K562 (cell line): ENCODE measurements around the gene GLIS1. TPM values are rescaled to one million over a fixed set of nuclear protein-coding genes. Genes with fewer than 3 reads are reported as not detected.

Source experiments
- ATAC-seq: fragments of 200-7000 bp; cut with Tn5 transposase; 3 replicates; pipeline ENCODE4 v1.9.1; 2020; ENCODE audit warnings: moderate library complexity
- BruUV-seq: library from RNA; stranded (reverse); fragments of 400-500 nt; replicated peaks from 2 replicates; lab custom pipeline; 2021; lab: Mats Ljungman, UMichigan
- CTCF ChIA-PET: fragments of 300-600 bp; formaldehyde crosslinking; extraction: SDS; loops from one replicate; lab custom pipeline; 2021; ENCODE audit warnings: low intra/inter-chr PET ratio; lab: Yijun Ruan, JAX
- POLR2A ChIA-PET: fragments of 300-600, 350-650 bp; sonication (Branson Sonifier 250); formaldehyde crosslinking; extraction: SDS; loops from one replicate; lab custom pipeline; 2021; ENCODE audit warnings: antibody characterized with exemption, inconsistent platforms; lab: Yijun Ruan, JAX
- DNase-seq, 4 experiments: peaks; one replicate each; pipeline versions ENCODE4 v3.0.0 to v3.0.0-alpha.2; 2011 to 2018; ENCODE audit warnings: low spot score in 3 of 4, mixed read lengths in 3 of 4; ENCODE audit errors: extremely low read depth in 1 of 4
- FAIRE-seq: peaks from 2 replicates; lab custom pipeline; 2011; peaks lifted over from hg19 to GRCh38; lab: Jason Lieb, UNC
- H2AFZ ChIP-seq: 2 replicates; pipeline ENCODE4 v1.6.0; 2011; ENCODE audit warnings: low read depth, low read length, control low read depth, inconsistent platforms
- H3K27ac ChIP-seq: fragments of 200-600 bp; 3 replicates; pipeline ENCODE4 v1.8.0; 2011; ENCODE audit warnings: low read depth, mild to moderate bottlenecking, control low read depth, inconsistent platforms, low read length, moderate library complexity, mixed read lengths; ENCODE audit errors: extremely low read depth
- H3K27me3 ChIP-seq, 2 experiments: fragments of 300-600 bp in 1 of 2; 2 replicates in 1 of 2; 3 replicates in 1 of 2; pipeline versions ENCODE4 v1.6.0 to v1.8.0; 2011; ENCODE audit warnings: inconsistent platforms in 2 of 2, low read length in 2 of 2, mild to moderate bottlenecking in 1 of 2, mixed read lengths in 1 of 2, moderate library complexity in 1 of 2; ENCODE audit not compliant: control insufficient read depth in 2 of 2, insufficient read depth in 2 of 2
- H3K36me3 ChIP-seq: fragments of 300-600 bp; 3 replicates; pipeline ENCODE4 v1.8.0; 2011; ENCODE audit warnings: mild to moderate bottlenecking, low read length, inconsistent platforms; ENCODE audit not compliant: control insufficient read depth, insufficient read depth
- H3K4me1 ChIP-seq, 2 experiments: fragments of 200-600 bp in 1 of 2; replicated peaks in 1 of 2; 2 replicates in 1 of 2; 3 replicates in 1 of 2; pipeline versions ENCODE4 v1.5.1 to v1.8.0; 2011; ENCODE audit warnings: inconsistent platforms in 2 of 2, low read length in 2 of 2, mild to moderate bottlenecking in 1 of 2, mixed read lengths in 1 of 2, moderate library complexity in 1 of 2; ENCODE audit not compliant: control insufficient read depth in 2 of 2, insufficient read depth in 2 of 2
- H3K4me2 ChIP-seq: 2 replicates; pipeline ENCODE4 v1.6.1; 2011; ENCODE audit warnings: low read length, control low read depth, inconsistent platforms, mixed read lengths; ENCODE audit not compliant: insufficient read depth
- H3K4me3 ChIP-seq: fragments of 200-600 bp; sonication (generic), shearing (Covaris generic); 2 replicates; pipeline ENCODE4 v1.5.1; 2016; ENCODE audit warnings: control low read depth, inconsistent platforms
- H3K79me2 ChIP-seq: fragments of 200-600 bp; 3 replicates; pipeline ENCODE4 v1.8.0; 2011; ENCODE audit warnings: low read length, inconsistent platforms; ENCODE audit not compliant: control insufficient read depth, insufficient read depth
- H3K9ac ChIP-seq, 2 experiments: 2 replicates each; pipeline versions ENCODE4 v1.6.0 to v1.6.1; 2011; ENCODE audit warnings: low read depth in 2 of 2, low read length in 2 of 2, control low read depth in 1 of 2, inconsistent platforms in 1 of 2, mild to moderate bottlenecking in 1 of 2, mixed read lengths in 1 of 2; ENCODE audit not compliant: insufficient read depth in 1 of 2
- H3K9me1 ChIP-seq: one replicate; pipeline ENCODE4 v1.6.0; 2011; ENCODE audit warnings: inconsistent platforms, mild to moderate bottlenecking, low read length, moderate library complexity; ENCODE audit not compliant: control insufficient read depth, insufficient read depth
- H3K9me3 ChIP-seq: replicated peaks from 2 replicates; pipeline ENCODE4 v1.5.1; 2011; ENCODE audit warnings: low read depth, low read length, inconsistent platforms; ENCODE audit not compliant: control insufficient read depth, insufficient read depth
- H4K20me1 ChIP-seq: replicated peaks from 2 replicates; pipeline ENCODE4 v1.6.1; 2011; ENCODE audit warnings: low read length, inconsistent platforms, mixed read lengths; ENCODE audit not compliant: control insufficient read depth, insufficient read depth
- CBFB ChIP-seq: sonication (generic); formaldehyde crosslinking; IDR thresholded peaks from 2 replicates; pipeline ENCODE4 v1.4.0; 2020; ENCODE audit warnings: mild to moderate bottlenecking, missing genetic modification reagents
- CBX2 ChIP-seq: fragments of 200-600 bp; sonication (generic); IDR thresholded peaks from one replicate; pipeline ENCODE4 v1.6.1; 2012; ENCODE audit warnings: mild to moderate bottlenecking, low read length, inconsistent platforms; ENCODE audit not compliant: insufficient read depth, poor library complexity, severe bottlenecking
- CHD2 ChIP-seq: IDR thresholded peaks from 2 replicates; pipeline ENCODE4 v1.6.1; 2011; ENCODE audit warnings: low read depth, low read length
- CREB3L1 ChIP-seq: fragments of 450-650 bp; IDR thresholded peaks from 2 replicates; pipeline ENCODE4 v1.6.1; 2014; ENCODE audit warnings: low read depth, mild to moderate bottlenecking, moderate library complexity, borderline replicate concordance
- NFE2L1 ChIP-seq: fragments of 450-650 bp; IDR thresholded peaks from 2 replicates; pipeline ENCODE4 v1.6.1; 2016; ENCODE audit warnings: missing genetic modification characterization, low read depth, mild to moderate bottlenecking, missing compliant biosample characterization, moderate library complexity, borderline replicate concordance
- NFXL1 ChIP-seq: fragments of 450-650 bp; formaldehyde crosslinking; IDR thresholded peaks from 2 replicates; pipeline ENCODE4 v1.4.0; 2021; ENCODE audit warnings: mild to moderate bottlenecking
- POLR2AphosphoS2 ChIP-seq: IDR thresholded peaks from 2 replicates; pipeline ENCODE4 v1.6.1; 2012; ENCODE audit warnings: low read length, improper control_type of control experiment
- TGIF2 ChIP-seq: sonication (generic); formaldehyde crosslinking; IDR thresholded peaks from 2 replicates; pipeline ENCODE4 v1.8.1; 2022; ENCODE audit warnings: mild to moderate bottlenecking, missing genetic modification reagents, moderate library complexity
- ZFPM2 ChIP-seq: fragments of 250-450 bp; sonication (Bioruptor Pico); IDR thresholded peaks from 2 replicates; pipeline ENCODE4 v1.5.1; 2022; ENCODE audit warnings: mild to moderate bottlenecking
- ZNF124 ChIP-seq: sonication (generic); formaldehyde crosslinking; IDR thresholded peaks from 2 replicates; pipeline ENCODE4 v1.8.1; 2022; ENCODE audit warnings: missing genetic modification reagents
- ZNF3 ChIP-seq: fragments of 250-450 bp; sonication (Bioruptor Pico); IDR thresholded peaks from 2 replicates; pipeline ENCODE4 v1.5.0; 2021; ENCODE audit warnings: mild to moderate bottlenecking, moderate library complexity
- ZNF354B ChIP-seq: fragments of 250-450 bp; sonication (Bioruptor Pico); IDR thresholded peaks from 2 replicates; pipeline ENCODE4 v1.4.0; 2020
- ZNF507 ChIP-seq: conservative IDR thresholded peaks from 2 replicates; pipeline ENCODE4 v1.6.1; 2017; ENCODE audit warnings: missing genetic modification characterization, missing compliant biosample characterization
- WGBS: fragments of 100-300 bp; shearing (Covaris generic); methylation state at CpG from one replicate; pipeline ENCODE4 v1.1.6; 2016; ENCODE audit warnings: low coverage, mixed read lengths; ENCODE audit not compliant: insufficient coverage; ENCODE audit errors: missing lambda C conversion rate; 5-methylcytosine and 5-hydroxymethylcytosine counted together
- in situ Hi-C: fragments of 300-500 bp; cut with MboI; formaldehyde crosslinking; loops from 4 replicates; pipeline ENCODE4 v1.15.0; 2018; ENCODE audit warnings: inconsistent platforms, mixed read lengths
- intact Hi-C: fragments of 100-400 bp; cut with micrococcal nuclease; formaldehyde crosslinking; loops from 2 replicates; pipeline ENCODE4 v1.14.2; 2022
- polyA plus RNA-seq, 8 experiments: library from polyadenylated mRNA; depleted of rRNA in 4 of 8; stranded (reverse) in 5 of 8; unstranded in 3 of 8; fragments of >200 nt; fragmentation: Nextera tagmentation in 2 of 8; fragmentation: Illumina TruSeq in 1 of 8; extraction: Ambion mirVana in 2 of 8; extraction: Trizol in 1 of 8; gene quantifications; 2 replicates each; pipeline versions ENCODE4 v1.2.1 to v1.2.3, GENCODE V29; 2011 to 2014; ENCODE audit warnings: inconsistent platforms in 1 of 8, missing spikeins in 1 of 8
- total RNA-seq, 7 experiments: library from RNA; depleted of rRNA in 6 of 7; stranded (reverse); fragments of >200 nt in 6 of 7; fragmentation: Illumina TruSeq in 2 of 7; extraction: Trizol in 2 of 7; gene quantifications; 2 replicates each; pipeline versions ENCODE4 v1.2.1 to v1.2.3, GENCODE V29; 2011 to 2021; ENCODE audit warnings: low replicate concordance in 1 of 7
- TF ChIP-seq, protein P1 (sequence below), 2 experiments: fragments of 150-350 bp in 1 of 2; IDR thresholded peaks; 2 replicates each; pipeline ENCODE4 v1.6.1; 2012 to 2016; ENCODE audit warnings: low read depth in 2 of 2, low read length in 2 of 2, mild to moderate bottlenecking in 1 of 2, moderate library complexity in 1 of 2
- TF ChIP-seq, protein P2 (sequence below): sonication (generic); formaldehyde crosslinking; IDR thresholded peaks from 2 replicates; pipeline ENCODE4 v1.8.1; 2023; ENCODE audit warnings: mild to moderate bottlenecking, missing genetic modification reagents

The GLIS1 gene
- total and polyA plus RNA-seq, 9 of the 15 experiments (the other 6 are each of a cell fraction or from before 2014, with no cell fraction given) = not detected

- ChIA-PET CTCF (no interaction called here), POLR2A (interaction anchor here (0.7 kb wide), 1 partner anchor 11 kb away, joined by 3 read pairs; no protein-coding TSS in a partner anchor)
- Histone ChIP-seq H3K27me3 (peaks cover 7 to 74% of the 10 kb centered on the region in 2 experiments; a peak in 4 of 5 replicates), H4K20me1 (peaks cover 24% of the 10 kb centered on the region; the same call in 1 of the 2 replicates), H3K4me3 (no peak overlapping the region), H3K9me3 (no peaks in the 10 kb centered on the region), H3K36me3 (no peaks in the 10 kb centered on the region), H3K27ac (no peak overlapping the region), H3K9ac (no peak overlapping the region), H3K4me1 (peaks cover 5 to 14% of the 10 kb centered on the region in 2 experiments; a peak in 4 of 5 replicates), H2AFZ (no peak overlapping the region), H3K4me2 (peak overlapping the region; percentile 4; the same call in 1 of the 2 replicates), H3K79me2 (no peaks in the 10 kb centered on the region), H3K9me1 (no peaks in the 10 kb centered on the region)
- ATAC-seq = no peak
- intact Hi-C loops (no loop called here), in situ Hi-C loops (no loop called here)
- no TSS peak for BruUV-seq
- peak; percentile 15 for FAIRE-seq
- 4% methylated on average over 4 of the region's 4 CpGs for WGBS
- TF ChIP-seq CREB3L1 (no peak), CBX2 (no peak), ZNF354B (CRISPR knock-in tag) (no peak), CHD2 (no peak), ZFPM2 (CRISPR knock-in tag) (no peak), TGIF2 (no peak), NFE2L1 (tag) (no peak), NFXL1 (CRISPR knock-in tag) (no peak), POLR2AphosphoS2 (no peak), CBFB (CRISPR knock-in tag) (no peak), ZNF507 (tag) (no peak), ZNF3 (CRISPR knock-in tag) (no peak), ZNF124 (CRISPR knock-in tag) (no peak)
- TF ChIP-seq, protein P1, sequence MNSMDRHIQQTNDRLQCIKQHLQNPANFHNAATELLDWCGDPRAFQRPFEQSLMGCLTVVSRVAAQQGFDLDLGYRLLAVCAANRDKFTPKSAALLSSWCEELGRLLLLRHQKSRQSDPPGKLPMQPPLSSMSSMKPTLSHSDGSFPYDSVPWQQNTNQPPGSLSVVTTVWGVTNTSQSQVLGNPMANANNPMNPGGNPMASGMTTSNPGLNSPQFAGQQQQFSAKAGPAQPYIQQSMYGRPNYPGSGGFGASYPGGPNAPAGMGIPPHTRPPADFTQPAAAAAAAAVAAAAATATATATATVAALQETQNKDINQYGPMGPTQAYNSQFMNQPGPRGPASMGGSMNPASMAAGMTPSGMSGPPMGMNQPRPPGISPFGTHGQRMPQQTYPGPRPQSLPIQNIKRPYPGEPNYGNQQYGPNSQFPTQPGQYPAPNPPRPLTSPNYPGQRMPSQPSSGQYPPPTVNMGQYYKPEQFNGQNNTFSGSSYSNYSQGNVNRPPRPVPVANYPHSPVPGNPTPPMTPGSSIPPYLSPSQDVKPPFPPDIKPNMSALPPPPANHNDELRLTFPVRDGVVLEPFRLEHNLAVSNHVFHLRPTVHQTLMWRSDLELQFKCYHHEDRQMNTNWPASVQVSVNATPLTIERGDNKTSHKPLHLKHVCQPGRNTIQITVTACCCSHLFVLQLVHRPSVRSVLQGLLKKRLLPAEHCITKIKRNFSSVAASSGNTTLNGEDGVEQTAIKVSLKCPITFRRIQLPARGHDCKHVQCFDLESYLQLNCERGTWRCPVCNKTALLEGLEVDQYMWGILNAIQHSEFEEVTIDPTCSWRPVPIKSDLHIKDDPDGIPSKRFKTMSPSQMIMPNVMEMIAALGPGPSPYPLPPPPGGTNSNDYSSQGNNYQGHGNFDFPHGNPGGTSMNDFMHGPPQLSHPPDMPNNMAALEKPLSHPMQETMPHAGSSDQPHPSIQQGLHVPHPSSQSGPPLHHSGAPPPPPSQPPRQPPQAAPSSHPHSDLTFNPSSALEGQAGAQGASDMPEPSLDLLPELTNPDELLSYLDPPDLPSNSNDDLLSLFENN (IDR thresholded peaks at IDR 0.05; ENCODE audit: low read depth in 2 of 2, low read length in 2 of 2) = no peak
- TF ChIP-seq, protein P2, sequence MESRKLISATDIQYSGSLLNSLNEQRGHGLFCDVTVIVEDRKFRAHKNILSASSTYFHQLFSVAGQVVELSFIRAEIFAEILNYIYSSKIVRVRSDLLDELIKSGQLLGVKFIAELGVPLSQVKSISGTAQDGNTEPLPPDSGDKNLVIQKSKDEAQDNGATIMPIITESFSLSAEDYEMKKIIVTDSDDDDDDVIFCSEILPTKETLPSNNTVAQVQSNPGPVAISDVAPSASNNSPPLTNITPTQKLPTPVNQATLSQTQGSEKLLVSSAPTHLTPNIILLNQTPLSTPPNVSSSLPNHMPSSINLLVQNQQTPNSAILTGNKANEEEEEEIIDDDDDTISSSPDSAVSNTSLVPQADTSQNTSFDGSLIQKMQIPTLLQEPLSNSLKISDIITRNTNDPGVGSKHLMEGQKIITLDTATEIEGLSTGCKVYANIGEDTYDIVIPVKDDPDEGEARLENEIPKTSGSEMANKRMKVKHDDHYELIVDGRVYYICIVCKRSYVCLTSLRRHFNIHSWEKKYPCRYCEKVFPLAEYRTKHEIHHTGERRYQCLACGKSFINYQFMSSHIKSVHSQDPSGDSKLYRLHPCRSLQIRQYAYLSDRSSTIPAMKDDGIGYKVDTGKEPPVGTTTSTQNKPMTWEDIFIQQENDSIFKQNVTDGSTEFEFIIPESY (CRISPR knock-in tag) = no peak
- no peak for DNase-seq
These were observed 159.0 kb downstream of the GLIS1 start for GRCh38 chr1:53580009-53580400.
